ENCODE measurements around the gene SERPINA1.

DNA sequence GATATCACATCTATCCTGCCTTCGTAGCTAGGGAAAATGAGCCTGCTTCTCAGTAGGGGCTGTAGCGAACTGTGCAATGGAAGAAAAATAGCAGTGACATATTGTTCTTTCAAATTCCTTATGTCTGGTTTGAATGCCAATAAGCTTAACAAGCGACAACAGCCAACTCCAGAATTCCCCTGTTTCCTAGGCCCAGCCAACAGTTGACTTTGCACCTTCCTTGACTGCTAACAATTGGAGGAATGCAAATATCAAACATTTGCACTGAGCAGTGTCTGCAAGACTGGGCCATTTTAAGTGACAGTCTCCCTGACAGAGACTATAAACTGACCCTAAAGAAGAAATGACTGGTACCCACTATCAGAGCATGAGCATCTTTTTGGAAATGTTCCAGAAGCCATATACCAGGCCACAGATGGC is 12.0 kb upstream of the SERPINA1 start:
- TF ChIP-seq, protein P1, sequence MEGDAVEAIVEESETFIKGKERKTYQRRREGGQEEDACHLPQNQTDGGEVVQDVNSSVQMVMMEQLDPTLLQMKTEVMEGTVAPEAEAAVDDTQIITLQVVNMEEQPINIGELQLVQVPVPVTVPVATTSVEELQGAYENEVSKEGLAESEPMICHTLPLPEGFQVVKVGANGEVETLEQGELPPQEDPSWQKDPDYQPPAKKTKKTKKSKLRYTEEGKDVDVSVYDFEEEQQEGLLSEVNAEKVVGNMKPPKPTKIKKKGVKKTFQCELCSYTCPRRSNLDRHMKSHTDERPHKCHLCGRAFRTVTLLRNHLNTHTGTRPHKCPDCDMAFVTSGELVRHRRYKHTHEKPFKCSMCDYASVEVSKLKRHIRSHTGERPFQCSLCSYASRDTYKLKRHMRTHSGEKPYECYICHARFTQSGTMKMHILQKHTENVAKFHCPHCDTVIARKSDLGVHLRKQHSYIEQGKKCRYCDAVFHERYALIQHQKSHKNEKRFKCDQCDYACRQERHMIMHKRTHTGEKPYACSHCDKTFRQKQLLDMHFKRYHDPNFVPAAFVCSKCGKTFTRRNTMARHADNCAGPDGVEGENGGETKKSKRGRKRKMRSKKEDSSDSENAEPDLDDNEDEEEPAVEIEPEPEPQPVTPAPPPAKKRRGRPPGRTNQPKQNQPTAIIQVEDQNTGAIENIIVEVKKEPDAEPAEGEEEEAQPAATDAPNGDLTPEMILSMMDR (conservative IDR thresholded peaks at IDR 0.05) = no peak
- no peak for TF ChIP-seq EZH2 (IDR thresholded peaks at IDR 0.05; ENCODE audit: low read depth)

Data from PC-9 (cell line).